GM12878 (cell line): ENCODE results near the gene FNDC3B. TPM values are rescaled to one million over a fixed set of nuclear protein-coding genes. Genes with fewer than 3 reads are reported as not detected.

Source experiments
- ATF7 ChIP-seq: fragments of 450-650 bp; IDR thresholded peaks from 2 replicates; pipeline ENCODE4 v1.6.1; 2016; ENCODE audit warnings: low read depth, mild to moderate bottlenecking
- BACH1 ChIP-seq: fragments of 450-650 bp; IDR thresholded peaks from 2 replicates; pipeline ENCODE4 v1.6.1; 2017; ENCODE audit warnings: mild to moderate bottlenecking, borderline replicate concordance
- CREM ChIP-seq: IDR thresholded peaks from 2 replicates; pipeline ENCODE4 v1.6.1; 2014; ENCODE audit warnings: antibody characterized with exemption, low read depth
- FOS ChIP-seq: IDR thresholded peaks from 3 replicates; pipeline ENCODE4 v1.6.1; 2011; ENCODE audit warnings: borderline replicate concordance; ENCODE audit not compliant: insufficient read length; ENCODE audit errors: extremely low read depth
- GATAD2B ChIP-seq: fragments of 450-650 bp; conservative IDR thresholded peaks from 2 replicates; pipeline ENCODE4 v1.6.1; 2017; ENCODE audit warnings: low read depth, mild to moderate bottlenecking, moderate library complexity
- MEF2A ChIP-seq: IDR thresholded peaks from 2 replicates; pipeline ENCODE4 v1.6.1; 2011; ENCODE audit warnings: low read depth, mild to moderate bottlenecking, low read length, moderate library complexity; ENCODE audit not compliant: insufficient read depth
- NFIC ChIP-seq: IDR thresholded peaks from 2 replicates; pipeline ENCODE4 v1.6.1; 2012; ENCODE audit warnings: low read depth, mild to moderate bottlenecking, inconsistent platforms, low read length, moderate library complexity
- NKRF ChIP-seq: fragments of 450-650 bp; conservative IDR thresholded peaks from 2 replicates; pipeline ENCODE4 v1.6.1; 2017; ENCODE audit warnings: mild to moderate bottlenecking, moderate library complexity
- NR2F1 ChIP-seq: fragments of 450-650 bp; conservative IDR thresholded peaks from 2 replicates; pipeline ENCODE4 v1.6.1; 2017; ENCODE audit warnings: mild to moderate bottlenecking
- NRF1 ChIP-seq: conservative IDR thresholded peaks from 2 replicates; pipeline ENCODE4 v1.6.1; 2011; ENCODE audit warnings: mild to moderate bottlenecking, low read depth, low read length, improper control_type of control experiment
- POLR2AphosphoS2 ChIP-seq: IDR thresholded peaks from 2 replicates; pipeline ENCODE4 v1.6.1; 2011; ENCODE audit warnings: low read depth, mild to moderate bottlenecking, low read length, improper control_type of control experiment, moderate library complexity
- POU2F2 ChIP-seq: IDR thresholded peaks from 3 replicates; pipeline ENCODE4 v1.6.1; 2011; ENCODE audit warnings: low read depth, mild to moderate bottlenecking, low read length, borderline replicate concordance
- RAD21 ChIP-seq: IDR thresholded peaks from 2 replicates; pipeline ENCODE4 v1.6.1; 2011; ENCODE audit warnings: mild to moderate bottlenecking, low read depth, low read length, moderate library complexity; ENCODE audit not compliant: insufficient read depth
- SIX5 ChIP-seq: IDR thresholded peaks from 2 replicates; pipeline ENCODE4 v1.6.1; 2011; ENCODE audit warnings: mild to moderate bottlenecking, low read depth, low read length, moderate library complexity; ENCODE audit not compliant: severe bottlenecking
- SMC3 ChIP-seq: IDR thresholded peaks from 2 replicates; pipeline ENCODE4 v1.6.1; 2011; ENCODE audit warnings: low read length, improper control_type of control experiment, borderline replicate concordance
- SRF ChIP-seq, 2 experiments: IDR thresholded peaks; 2 replicates each; pipeline ENCODE4 v1.6.1; 2011; ENCODE audit warnings: low read depth in 2 of 2, low read length in 2 of 2, mild to moderate bottlenecking in 1 of 2, moderate library complexity in 1 of 2
- polyA plus RNA-seq, 11 experiments: library from polyadenylated mRNA; depleted of rRNA in 4 of 11; unstranded in 6 of 11; stranded (reverse) in 5 of 11; fragments of >200 nt; fragmentation: Nextera tagmentation in 4 of 11; fragmentation: Illumina TruSeq in 1 of 11; extraction: Ambion mirVana in 4 of 11; extraction: Trizol in 1 of 11; gene quantifications; 1 replicate in 1 of 11; 2 replicates in 10 of 11; pipeline versions ENCODE4 v1.2.1 to v1.2.3, GENCODE V29; 2011 to 2016; ENCODE audit warnings: inconsistent platforms in 2 of 11, missing spikeins in 2 of 11, low read depth in 1 of 11
- total RNA-seq, 4 experiments: library from RNA; depleted of rRNA in 3 of 4; stranded (reverse); fragments of >200 nt in 3 of 4; fragmentation: Illumina TruSeq in 1 of 4; extraction: Trizol in 1 of 4; gene quantifications; 2 replicates each; pipeline versions ENCODE4 v1.2.1 to v1.2.3, GENCODE V29; 2013 to 2021
- TF ChIP-seq, protein P1 (sequence below): IDR thresholded peaks from 2 replicates; pipeline ENCODE4 v1.6.1; 2012; ENCODE audit warnings: low read depth, low read length, improper control_type of control experiment
- TF ChIP-seq, protein P2 (sequence below): fragments of 150-350 bp; IDR thresholded peaks from 2 replicates; pipeline ENCODE4 v1.6.1; 2014; ENCODE audit warnings: mild to moderate bottlenecking, low read depth, low read length
- TF ChIP-seq, protein P3 (sequence below): fragments of 450-650 bp; IDR thresholded peaks from 2 replicates; pipeline ENCODE4 v1.6.1; 2016; ENCODE audit warnings: mild to moderate bottlenecking
- TF ChIP-seq, protein P4 (sequence below): fragments of 450-650 bp; IDR thresholded peaks from 2 replicates; pipeline ENCODE4 v1.6.1; 2017; ENCODE audit warnings: low read depth, mild to moderate bottlenecking, moderate library complexity

The FNDC3B gene
- total and polyA plus RNA-seq, 10 of the 15 experiments (the other 5 are each of a cell fraction or from before 2014, with no cell fraction given) = 7.9 to 35.0 (median 18.5) TPM

DNA sequence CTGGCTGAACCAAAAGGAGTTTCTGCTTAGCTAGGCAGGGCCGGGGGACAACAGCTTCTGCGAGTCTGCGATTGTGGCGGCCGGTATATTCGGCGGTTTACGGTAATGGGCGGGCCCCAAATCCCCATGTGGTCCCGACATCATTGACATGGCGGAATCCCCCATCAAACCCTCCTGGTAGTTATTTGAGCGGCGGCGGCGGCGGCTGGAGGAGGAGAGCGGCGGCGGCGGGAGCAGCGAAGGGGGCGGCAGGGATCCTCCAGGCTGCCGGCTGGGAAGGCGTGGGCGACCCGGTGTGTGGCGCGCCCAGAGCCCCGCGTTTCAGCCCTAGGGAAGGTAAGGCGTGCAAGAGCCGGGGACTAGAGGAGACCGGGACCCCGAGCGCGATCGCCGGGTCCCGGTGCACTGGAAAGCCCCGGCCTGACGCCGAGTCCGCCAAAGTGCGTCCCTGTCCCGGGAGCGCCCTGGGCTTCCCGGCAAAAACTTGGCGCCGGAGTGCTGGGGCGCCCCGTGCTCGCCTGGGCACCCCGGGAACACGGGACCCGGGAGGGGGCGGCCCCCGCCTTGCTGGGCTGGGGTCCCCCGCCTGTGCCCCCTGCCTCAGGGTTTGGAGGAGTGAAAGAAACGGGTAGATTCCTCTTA lies at the start of gene FNDC3B (continued):
- TF ChIP-seq BACH1 (peak; percentile 89), MEF2A (peak; percentile 43; the same call in 1 of the 2 replicates), SMC3 (0 out of 2 replicates have a peak, but pooled peaks have one; percentile 2), GATAD2B (peak; percentile 73), NR2F1 (no peak; the same call in 1 of the 2 replicates), POLR2AphosphoS2 (peak; percentile 71; the same call in 1 of the 2 replicates), FOS (no peak), NFIC (no peak), ATF7 (peak; percentile 65), RAD21 (peak; percentile 41; the same call in 1 of the 2 replicates), NKRF (peak; percentile 86), POU2F2 (peak; percentile 58; the same call in 2 of the 3 replicates), CREM (peak; percentile 80), SIX5 (no peak), NRF1 (no peak), SRF (IDR thresholded peaks at IDR 0.05; ENCODE audit: low read depth in 2 of 2, low read length in 2 of 2) (peak in 1 of 2 experiments; percentile 79; a peak in 2 of 4 replicates)
- TF ChIP-seq, protein P1, sequence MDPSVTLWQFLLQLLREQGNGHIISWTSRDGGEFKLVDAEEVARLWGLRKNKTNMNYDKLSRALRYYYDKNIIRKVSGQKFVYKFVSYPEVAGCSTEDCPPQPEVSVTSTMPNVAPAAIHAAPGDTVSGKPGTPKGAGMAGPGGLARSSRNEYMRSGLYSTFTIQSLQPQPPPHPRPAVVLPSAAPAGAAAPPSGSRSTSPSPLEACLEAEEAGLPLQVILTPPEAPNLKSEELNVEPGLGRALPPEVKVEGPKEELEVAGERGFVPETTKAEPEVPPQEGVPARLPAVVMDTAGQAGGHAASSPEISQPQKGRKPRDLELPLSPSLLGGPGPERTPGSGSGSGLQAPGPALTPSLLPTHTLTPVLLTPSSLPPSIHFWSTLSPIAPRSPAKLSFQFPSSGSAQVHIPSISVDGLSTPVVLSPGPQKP = 0 out of 2 replicates have a peak, but pooled peaks have one; percentile 23
- TF ChIP-seq, protein P2, sequence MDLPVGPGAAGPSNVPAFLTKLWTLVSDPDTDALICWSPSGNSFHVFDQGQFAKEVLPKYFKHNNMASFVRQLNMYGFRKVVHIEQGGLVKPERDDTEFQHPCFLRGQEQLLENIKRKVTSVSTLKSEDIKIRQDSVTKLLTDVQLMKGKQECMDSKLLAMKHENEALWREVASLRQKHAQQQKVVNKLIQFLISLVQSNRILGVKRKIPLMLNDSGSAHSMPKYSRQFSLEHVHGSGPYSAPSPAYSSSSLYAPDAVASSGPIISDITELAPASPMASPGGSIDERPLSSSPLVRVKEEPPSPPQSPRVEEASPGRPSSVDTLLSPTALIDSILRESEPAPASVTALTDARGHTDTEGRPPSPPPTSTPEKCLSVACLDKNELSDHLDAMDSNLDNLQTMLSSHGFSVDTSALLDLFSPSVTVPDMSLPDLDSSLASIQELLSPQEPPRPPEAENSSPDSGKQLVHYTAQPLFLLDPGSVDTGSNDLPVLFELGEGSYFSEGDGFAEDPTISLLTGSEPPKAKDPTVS = no peak
- TF ChIP-seq, protein P3, sequence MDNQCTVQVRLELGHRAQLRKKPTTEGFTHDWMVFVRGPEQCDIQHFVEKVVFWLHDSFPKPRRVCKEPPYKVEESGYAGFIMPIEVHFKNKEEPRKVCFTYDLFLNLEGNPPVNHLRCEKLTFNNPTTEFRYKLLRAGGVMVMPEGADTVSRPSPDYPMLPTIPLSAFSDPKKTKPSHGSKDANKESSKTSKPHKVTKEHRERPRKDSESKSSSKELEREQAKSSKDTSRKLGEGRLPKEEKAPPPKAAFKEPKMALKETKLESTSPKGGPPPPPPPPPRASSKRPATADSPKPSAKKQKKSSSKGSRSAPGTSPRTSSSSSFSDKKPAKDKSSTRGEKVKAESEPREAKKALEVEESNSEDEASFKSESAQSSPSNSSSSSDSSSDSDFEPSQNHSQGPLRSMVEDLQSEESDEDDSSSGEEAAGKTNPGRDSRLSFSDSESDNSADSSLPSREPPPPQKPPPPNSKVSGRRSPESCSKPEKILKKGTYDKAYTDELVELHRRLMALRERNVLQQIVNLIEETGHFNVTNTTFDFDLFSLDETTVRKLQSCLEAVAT = no peak
- TF ChIP-seq, protein P4, sequence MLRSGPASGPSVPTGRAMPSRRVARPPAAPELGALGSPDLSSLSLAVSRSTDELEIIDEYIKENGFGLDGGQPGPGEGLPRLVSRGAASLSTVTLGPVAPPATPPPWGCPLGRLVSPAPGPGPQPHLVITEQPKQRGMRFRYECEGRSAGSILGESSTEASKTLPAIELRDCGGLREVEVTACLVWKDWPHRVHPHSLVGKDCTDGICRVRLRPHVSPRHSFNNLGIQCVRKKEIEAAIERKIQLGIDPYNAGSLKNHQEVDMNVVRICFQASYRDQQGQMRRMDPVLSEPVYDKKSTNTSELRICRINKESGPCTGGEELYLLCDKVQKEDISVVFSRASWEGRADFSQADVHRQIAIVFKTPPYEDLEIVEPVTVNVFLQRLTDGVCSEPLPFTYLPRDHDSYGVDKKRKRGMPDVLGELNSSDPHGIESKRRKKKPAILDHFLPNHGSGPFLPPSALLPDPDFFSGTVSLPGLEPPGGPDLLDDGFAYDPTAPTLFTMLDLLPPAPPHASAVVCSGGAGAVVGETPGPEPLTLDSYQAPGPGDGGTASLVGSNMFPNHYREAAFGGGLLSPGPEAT = peak; percentile 78; the same call in 1 of the 2 replicates
